Measurements from ENCODE around the gene MARCHF7. TPM values are rescaled to one million over a fixed set of nuclear protein-coding genes. Genes with fewer than 3 reads are reported as not detected.
A peak's percentile ranks its signal among the peaks of the same experiment; 100 is the strongest.

Gene MARCHF7
- total and polyA plus RNA-seq, 2 donors (not counting 1 experiment from before 2014, with no cell fraction given) = 65.6 to 97.1 TPM

- H2AFZ ChIP-seq (ENCODE audit: low read length) = no peak overlapping the region
- H3K4me1 ChIP-seq (ENCODE audit: control insufficient read depth, extremely low read depth, insufficient read depth, low read length) = no peaks in the 10 kb centered on the region
- H3K27me3 ChIP-seq (ENCODE audit: control insufficient read depth, insufficient read depth, low read length) = no peaks in the 10 kb centered on the region
- peak in 1 of 2 donors; percentile 61 for DNase-seq (ENCODE audit: low read depth in 2 of 2)
- peaks cover 34% of the 10 kb centered on the region for H3K79me2 ChIP-seq (ENCODE audit: control insufficient read depth, insufficient read depth, low read length)
- no peaks in the 10 kb centered on the region for H3K9me3 ChIP-seq (ENCODE audit: control insufficient read depth, insufficient read depth, low read depth, low read length)
- H3K9ac ChIP-seq (ENCODE audit: insufficient read depth, low read length) = no peak overlapping the region
- no peak overlapping the region for H3K4me2 ChIP-seq (ENCODE audit: extremely low read depth, insufficient read depth, low read length)
- H3K4me3 ChIP-seq (replicated peaks in 1 of 4; ENCODE audit: control extremely low read depth in 1 of 4, insufficient read depth in 1 of 4, low read depth in 3 of 4, low read length in 4 of 4) = no peak overlapping the region
- H3K27ac ChIP-seq (ENCODE audit: insufficient read depth, low read length) = no peak overlapping the region
- no peaks in the 10 kb centered on the region for H4K20me1 ChIP-seq (ENCODE audit: control insufficient read depth, extremely low read depth, insufficient read depth, low read length)
- peaks cover 2% of the 10 kb centered on the region for H3K36me3 ChIP-seq (ENCODE audit: control insufficient read depth, insufficient read depth, low read length)
- no peak for TF ChIP-seq CTCF (conservative IDR thresholded peaks at IDR 0.05 in 1 of 2, IDR thresholded peaks at IDR 0.05 in 1 of 2; ENCODE audit: low read depth in 1 of 2, low read length in 2 of 2)
- no peak for TF ChIP-seq EZH2 (IDR thresholded peaks at IDR 0.05; ENCODE audit: low read length, missing control alignments)
These were observed 46.4 kb downstream of the MARCHF7 start for GRCh38 chr2:159758686-159759085.

DNA sequence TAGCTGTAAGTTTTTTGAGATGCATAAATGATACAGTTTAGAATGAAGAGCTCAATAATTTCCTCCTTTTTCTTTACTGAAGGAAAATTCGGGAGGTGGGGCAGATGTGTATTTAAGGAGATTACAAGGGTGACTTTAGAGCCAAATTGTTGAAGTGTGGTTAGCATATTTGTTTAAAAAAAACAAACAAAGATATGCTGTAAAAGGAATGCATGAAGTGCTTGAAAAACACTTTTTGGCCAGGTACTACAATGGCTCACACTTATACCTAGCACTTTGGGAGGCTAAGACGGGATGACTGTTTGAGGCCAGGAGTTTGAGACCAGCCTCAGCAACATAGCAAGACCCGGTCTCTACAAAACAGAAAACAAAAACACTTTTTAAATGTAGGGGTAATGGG, 47.3 kb downstream of the MARCHF7 start:
- Histone ChIP-seq H3K4me2 (ENCODE audit: extremely low read depth, insufficient read depth, low read length) (no peak overlapping the region), H3K9me3 (ENCODE audit: control insufficient read depth, insufficient read depth, low read depth, low read length) (no peaks in the 10 kb centered on the region), H3K36me3 (ENCODE audit: control insufficient read depth, insufficient read depth, low read length) (peaks cover 2% of the 10 kb centered on the region), H2AFZ (ENCODE audit: low read length) (no peak overlapping the region), H4K20me1 (ENCODE audit: control insufficient read depth, extremely low read depth, insufficient read depth, low read length) (no peaks in the 10 kb centered on the region), H3K27me3 (ENCODE audit: control insufficient read depth, insufficient read depth, low read length) (no peaks in the 10 kb centered on the region), H3K4me3 (replicated peaks in 1 of 4; ENCODE audit: control extremely low read depth in 1 of 4, insufficient read depth in 1 of 4, low read depth in 3 of 4, low read length in 4 of 4) (no peak overlapping the region), H3K9ac (ENCODE audit: insufficient read depth, low read length) (no peak overlapping the region), H3K27ac (ENCODE audit: insufficient read depth, low read length) (no peak overlapping the region), H3K79me2 (ENCODE audit: control insufficient read depth, insufficient read depth, low read length) (peaks cover 26% of the 10 kb centered on the region), H3K4me1 (ENCODE audit: control insufficient read depth, extremely low read depth, insufficient read depth, low read length) (no peaks in the 10 kb centered on the region)
- TF ChIP-seq CTCF (conservative IDR thresholded peaks at IDR 0.05 in 1 of 2, IDR thresholded peaks at IDR 0.05 in 1 of 2; ENCODE audit: low read depth in 1 of 2, low read length in 2 of 2) (no peak), EZH2 (IDR thresholded peaks at IDR 0.05; ENCODE audit: low read length, missing control alignments) (no peak)
- DNase-seq (ENCODE audit: low read depth in 2 of 2) = peak in 1 of 2 donors; percentile 24

GRCh38 chr2:159760326-159760725, 48.0 kb downstream of the MARCHF7 start:
- no peak overlapping the region for H3K9ac ChIP-seq (ENCODE audit: insufficient read depth, low read length)
- H3K27me3 ChIP-seq (ENCODE audit: control insufficient read depth, insufficient read depth, low read length) = no peaks in the 10 kb centered on the region
- H3K4me2 ChIP-seq (ENCODE audit: extremely low read depth, insufficient read depth, low read length) = no peak overlapping the region
- H3K79me2 ChIP-seq (ENCODE audit: control insufficient read depth, insufficient read depth, low read length) = peaks cover 20% of the 10 kb centered on the region
- no peak overlapping the region for H2AFZ ChIP-seq (ENCODE audit: low read length)
- TF ChIP-seq EZH2 (IDR thresholded peaks at IDR 0.05; ENCODE audit: low read length, missing control alignments) = no peak
- TF ChIP-seq CTCF (conservative IDR thresholded peaks at IDR 0.05 in 1 of 2, IDR thresholded peaks at IDR 0.05 in 1 of 2; ENCODE audit: low read depth in 1 of 2, low read length in 2 of 2) = no peak
- no peaks in the 10 kb centered on the region for H4K20me1 ChIP-seq (ENCODE audit: control insufficient read depth, extremely low read depth, insufficient read depth, low read length)
- H3K4me3 ChIP-seq (replicated peaks in 1 of 4; ENCODE audit: control extremely low read depth in 1 of 4, insufficient read depth in 1 of 4, low read depth in 3 of 4, low read length in 4 of 4) = no peak overlapping the region
- no peaks in the 10 kb centered on the region for H3K9me3 ChIP-seq (ENCODE audit: control insufficient read depth, insufficient read depth, low read depth, low read length)
- DNase-seq (ENCODE audit: low read depth in 2 of 2) = no peak
- no peaks in the 10 kb centered on the region for H3K4me1 ChIP-seq (ENCODE audit: control insufficient read depth, extremely low read depth, insufficient read depth, low read length)
- H3K36me3 ChIP-seq (ENCODE audit: control insufficient read depth, insufficient read depth, low read length) = peaks cover 2% of the 10 kb centered on the region
- no peak overlapping the region for H3K27ac ChIP-seq (ENCODE audit: insufficient read depth, low read length)

Measured in fibroblast of lung (primary cell).